ENCODE results near the gene CCZ1B. TPM values are rescaled to one million over a fixed set of nuclear protein-coding genes. Genes with fewer than 3 reads are reported as not detected.
"Not testable (repeated sequence)": the region's sequence is repeated elsewhere in the genome, so short reads cannot be mapped to it uniquely, and the experiment has no call there.

CCZ1B gene
- total RNA-seq, 2 experiments from 2014 or later = 20.7 to 52.0 TPM

- H3K27ac ChIP-seq (ENCODE audit: low read depth, low read length, poor library complexity, severe bottlenecking); H4K20me1 ChIP-seq (ENCODE audit: insufficient read depth, low read length); POLR2A ChIA-PET; H3K36me3 ChIP-seq (ENCODE audit: insufficient read depth, low read length); BruUV-seq (replicated peaks); intact Hi-C loops (cut with micrococcal nuclease; ENCODE audit: unreplicated experiment); H3K9me3 ChIP-seq (ENCODE audit: low read length); DNase-seq (ENCODE audit: low spot score); H3K4me3 ChIP-seq (ENCODE audit: low read depth, low read length, poor library complexity, severe bottlenecking); H2AFZ ChIP-seq (ENCODE audit: low read length); H3K9me2 ChIP-seq (ENCODE audit: insufficient read depth, low read length); H3K4me1 ChIP-seq (ENCODE audit: insufficient read depth, low read length, poor library complexity, severe bottlenecking); CTCF ChIA-PET (ENCODE audit: unreplicated experiment); H3K79me2 ChIP-seq (ENCODE audit: insufficient read depth, low read depth, low read length); H3K4me2 ChIP-seq (ENCODE audit: low read length): not testable (repeated sequence)
These were observed 18.1 kb downstream of the CCZ1B start for GRCh38 chr7:6807959-6808358.

DNA sequence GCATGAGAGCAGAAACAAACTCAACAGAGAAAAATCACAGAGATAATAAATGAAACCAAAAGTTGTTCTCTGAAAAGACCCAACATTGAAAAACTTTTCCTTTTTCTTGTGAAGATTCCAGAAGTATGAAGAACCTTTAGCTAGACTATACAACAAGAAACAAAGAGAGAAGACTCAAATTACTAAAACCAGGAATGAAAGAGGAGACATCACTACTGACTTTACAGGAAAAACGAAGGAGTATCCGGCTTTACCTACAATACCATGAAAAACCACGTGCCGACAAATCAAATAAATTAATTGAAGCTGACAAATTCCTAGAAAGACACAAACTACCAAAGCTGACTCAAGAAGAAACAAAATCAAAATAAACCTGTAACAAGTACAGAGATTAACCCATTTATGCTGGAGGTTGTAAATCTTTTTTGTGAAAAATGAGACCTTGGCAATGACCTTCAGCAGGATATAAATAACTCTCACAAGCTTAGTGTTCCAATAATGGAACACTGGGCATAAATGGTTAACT is 18.6 kb downstream of the CCZ1B start:
- H3K79me2 ChIP-seq (ENCODE audit: insufficient read depth, low read depth, low read length); POLR2A ChIA-PET; H3K27ac ChIP-seq (ENCODE audit: low read depth, low read length, poor library complexity, severe bottlenecking); H3K9me2 ChIP-seq (ENCODE audit: insufficient read depth, low read length); DNase-seq (ENCODE audit: low spot score); CTCF ChIA-PET (ENCODE audit: unreplicated experiment); H3K4me2 ChIP-seq (ENCODE audit: low read length); H3K4me1 ChIP-seq (ENCODE audit: insufficient read depth, low read length, poor library complexity, severe bottlenecking); H3K9me3 ChIP-seq (ENCODE audit: low read length); H2AFZ ChIP-seq (ENCODE audit: low read length); H4K20me1 ChIP-seq (ENCODE audit: insufficient read depth, low read length); H3K36me3 ChIP-seq (ENCODE audit: insufficient read depth, low read length); H3K4me3 ChIP-seq (ENCODE audit: low read depth, low read length, poor library complexity, severe bottlenecking); intact Hi-C loops (cut with micrococcal nuclease; ENCODE audit: unreplicated experiment); BruUV-seq (replicated peaks): not testable (repeated sequence)

DNA sequence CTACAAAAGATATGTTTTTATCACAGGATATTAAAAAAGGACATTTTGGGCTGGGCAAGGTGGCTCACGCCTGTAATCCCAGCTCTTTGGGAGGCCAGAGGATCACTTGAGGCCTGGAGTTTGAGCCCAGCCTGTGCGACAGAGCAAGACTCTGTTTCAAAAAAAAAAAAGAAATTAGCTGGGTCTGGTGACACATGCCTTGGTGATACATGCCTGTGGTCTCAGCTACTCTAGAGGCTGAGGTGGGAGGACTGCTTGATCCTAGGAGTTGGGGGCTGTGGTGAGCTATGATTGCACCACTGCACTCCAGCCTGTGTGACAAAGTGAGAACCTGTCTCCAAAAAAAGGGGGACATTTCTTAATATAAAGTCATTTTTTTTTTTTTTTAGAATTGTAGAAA is 25.7 kb downstream of the CCZ1B start:
- H3K4me2 ChIP-seq (ENCODE audit: low read length); BruUV-seq (replicated peaks); H3K27ac ChIP-seq (ENCODE audit: low read depth, low read length, poor library complexity, severe bottlenecking); intact Hi-C loops (cut with micrococcal nuclease; ENCODE audit: unreplicated experiment); H4K20me1 ChIP-seq (ENCODE audit: insufficient read depth, low read length); DNase-seq (ENCODE audit: low spot score); H2AFZ ChIP-seq (ENCODE audit: low read length); H3K9me2 ChIP-seq (ENCODE audit: insufficient read depth, low read length); H3K36me3 ChIP-seq (ENCODE audit: insufficient read depth, low read length); H3K4me3 ChIP-seq (ENCODE audit: low read depth, low read length, poor library complexity, severe bottlenecking); H3K9me3 ChIP-seq (ENCODE audit: low read length); POLR2A ChIA-PET; H3K4me1 ChIP-seq (ENCODE audit: insufficient read depth, low read length, poor library complexity, severe bottlenecking); H3K79me2 ChIP-seq (ENCODE audit: insufficient read depth, low read depth, low read length); CTCF ChIA-PET (ENCODE audit: unreplicated experiment): not testable (repeated sequence)

- BruUV-seq (replicated peaks); H3K4me2 ChIP-seq (ENCODE audit: low read length); H3K36me3 ChIP-seq (ENCODE audit: insufficient read depth, low read length); CTCF ChIA-PET (ENCODE audit: unreplicated experiment); H3K27ac ChIP-seq (ENCODE audit: low read depth, low read length, poor library complexity, severe bottlenecking); intact Hi-C loops (cut with micrococcal nuclease; ENCODE audit: unreplicated experiment); POLR2A ChIA-PET; H3K9me2 ChIP-seq (ENCODE audit: insufficient read depth, low read length); H3K4me1 ChIP-seq (ENCODE audit: insufficient read depth, low read length, poor library complexity, severe bottlenecking); DNase-seq (ENCODE audit: low spot score); H4K20me1 ChIP-seq (ENCODE audit: insufficient read depth, low read length); H2AFZ ChIP-seq (ENCODE audit: low read length); H3K79me2 ChIP-seq (ENCODE audit: insufficient read depth, low read depth, low read length); H3K4me3 ChIP-seq (ENCODE audit: low read depth, low read length, poor library complexity, severe bottlenecking); H3K9me3 ChIP-seq (ENCODE audit: low read length): not testable (repeated sequence)
These were observed 26.2 kb downstream of the CCZ1B start for GRCh38 chr7:6799887-6800286.

- POLR2A ChIA-PET; CTCF ChIA-PET (ENCODE audit: unreplicated experiment): not testable (repeated sequence)
These were observed 28.0 kb downstream of the CCZ1B start for GRCh38 chr7:6798047-6798446.

GRCh38 chr7:6797218-6797617 is 28.9 kb downstream of the CCZ1B start:
- H3K9me3 ChIP-seq (ENCODE audit: low read length); intact Hi-C loops (cut with micrococcal nuclease; ENCODE audit: unreplicated experiment); H4K20me1 ChIP-seq (ENCODE audit: insufficient read depth, low read length); POLR2A ChIA-PET; BruUV-seq (replicated peaks); H3K9me2 ChIP-seq (ENCODE audit: insufficient read depth, low read length); H3K36me3 ChIP-seq (ENCODE audit: insufficient read depth, low read length); H3K27ac ChIP-seq (ENCODE audit: low read depth, low read length, poor library complexity, severe bottlenecking); DNase-seq (ENCODE audit: low spot score); H2AFZ ChIP-seq (ENCODE audit: low read length); H3K4me1 ChIP-seq (ENCODE audit: insufficient read depth, low read length, poor library complexity, severe bottlenecking); CTCF ChIA-PET (ENCODE audit: unreplicated experiment); H3K4me2 ChIP-seq (ENCODE audit: low read length); H3K79me2 ChIP-seq (ENCODE audit: insufficient read depth, low read depth, low read length); H3K4me3 ChIP-seq (ENCODE audit: low read depth, low read length, poor library complexity, severe bottlenecking): not testable (repeated sequence)

More at GRCh38 chr7:6798047-6798446, 28.0 kb downstream of the CCZ1B start:
- H3K4me3 ChIP-seq (ENCODE audit: low read depth, low read length, poor library complexity, severe bottlenecking); H2AFZ ChIP-seq (ENCODE audit: low read length); BruUV-seq (replicated peaks); H3K79me2 ChIP-seq (ENCODE audit: insufficient read depth, low read depth, low read length); H3K9me2 ChIP-seq (ENCODE audit: insufficient read depth, low read length); H3K9me3 ChIP-seq (ENCODE audit: low read length); H3K36me3 ChIP-seq (ENCODE audit: insufficient read depth, low read length); H3K27ac ChIP-seq (ENCODE audit: low read depth, low read length, poor library complexity, severe bottlenecking); intact Hi-C loops (cut with micrococcal nuclease; ENCODE audit: unreplicated experiment); H4K20me1 ChIP-seq (ENCODE audit: insufficient read depth, low read length); DNase-seq (ENCODE audit: low spot score); H3K4me2 ChIP-seq (ENCODE audit: low read length); H3K4me1 ChIP-seq (ENCODE audit: insufficient read depth, low read length, poor library complexity, severe bottlenecking): not testable (repeated sequence)

DNA sequence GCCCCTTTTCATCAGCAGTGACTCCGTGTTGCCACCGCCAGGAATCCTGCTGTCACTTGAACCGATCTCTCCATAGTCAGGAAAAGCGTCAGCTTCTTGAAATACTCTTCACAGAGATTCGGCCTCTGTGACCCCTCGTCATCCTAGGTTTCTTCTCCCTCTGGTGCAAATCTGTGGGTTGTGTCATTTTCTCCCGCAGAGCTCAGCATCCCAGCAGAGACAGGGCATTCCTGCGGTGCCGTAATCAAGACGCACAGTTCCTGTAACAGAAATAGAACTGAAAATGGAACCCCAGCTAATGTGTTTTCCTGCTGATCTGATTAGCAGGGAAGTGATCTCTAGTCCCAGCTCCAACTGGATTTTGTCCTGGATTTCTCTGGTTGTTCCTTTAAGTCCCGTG is 31.8 kb downstream of the CCZ1B start:
- H3K79me2 ChIP-seq (ENCODE audit: insufficient read depth, low read depth, low read length); intact Hi-C loops (cut with micrococcal nuclease; ENCODE audit: unreplicated experiment); BruUV-seq (replicated peaks); H2AFZ ChIP-seq (ENCODE audit: low read length); H3K4me1 ChIP-seq (ENCODE audit: insufficient read depth, low read length, poor library complexity, severe bottlenecking); H3K27ac ChIP-seq (ENCODE audit: low read depth, low read length, poor library complexity, severe bottlenecking); H3K4me2 ChIP-seq (ENCODE audit: low read length); H3K4me3 ChIP-seq (ENCODE audit: low read depth, low read length, poor library complexity, severe bottlenecking); DNase-seq (ENCODE audit: low spot score); POLR2A ChIA-PET; H3K9me2 ChIP-seq (ENCODE audit: insufficient read depth, low read length); H3K9me3 ChIP-seq (ENCODE audit: low read length); H3K36me3 ChIP-seq (ENCODE audit: insufficient read depth, low read length); CTCF ChIA-PET (ENCODE audit: unreplicated experiment); H4K20me1 ChIP-seq (ENCODE audit: insufficient read depth, low read length): not testable (repeated sequence)

All from OCI-LY7 (cell line).